HG03159 (cell line): ENCODE data around the gene DVL3.
"Not testable (repeated sequence)": the region's sequence is repeated elsewhere in the genome, so short reads cannot be mapped to it uniquely, and the experiment has no call there.

Experiments used
- ATAC-seq: cut with Tn5 transposase; IDR thresholded peaks from one replicate; pipeline ENCODE4 v1.9.1; 2021; ENCODE audit warnings: mild to moderate bottlenecking, moderate library complexity; ENCODE audit not compliant: unreplicated experiment

The DVL3 gene

DNA sequence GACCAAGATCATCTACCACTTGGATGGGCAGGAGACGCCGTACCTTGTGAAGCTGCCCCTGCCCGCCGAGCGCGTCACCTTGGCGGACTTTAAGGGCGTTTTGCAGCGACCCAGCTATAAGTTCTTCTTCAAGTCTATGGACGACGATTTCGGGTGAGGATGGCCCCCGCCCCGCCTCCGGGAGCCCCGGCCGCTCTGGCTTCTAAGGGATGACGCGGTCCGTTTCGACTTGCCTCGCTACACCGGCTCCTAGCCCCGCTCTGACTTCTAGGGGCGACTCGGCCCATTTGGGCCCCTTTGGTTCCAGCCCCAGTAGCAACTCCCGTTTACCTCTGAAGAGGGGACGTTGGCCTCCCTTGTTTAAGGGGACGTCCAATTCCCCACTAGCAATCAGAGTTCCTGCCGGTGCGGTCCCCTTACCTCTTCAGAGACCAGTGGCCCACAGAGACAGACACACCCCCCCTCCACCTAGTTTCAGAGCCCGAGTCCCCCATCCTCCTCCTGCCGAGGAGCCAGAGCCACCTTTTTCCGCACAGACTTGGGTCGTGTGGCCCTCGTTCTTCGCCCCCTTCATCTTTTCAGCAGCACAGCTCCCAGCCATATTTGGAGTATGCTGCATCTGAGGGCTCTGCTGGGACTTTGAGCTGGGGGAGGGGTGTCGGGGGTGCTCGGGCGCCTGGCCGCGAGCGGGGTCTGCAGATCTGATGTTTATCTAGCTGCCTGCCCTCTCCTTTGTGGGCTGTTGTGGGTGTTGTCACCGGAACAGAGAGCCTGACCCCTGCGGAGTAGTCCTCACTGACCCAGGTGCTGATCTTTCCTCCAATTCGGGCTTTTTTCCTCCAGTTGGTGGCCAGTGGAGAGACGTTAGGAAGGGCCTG lies 706 bp downstream of the DVL3 start:
- ATAC-seq, result peak; percentile 41

DNA sequence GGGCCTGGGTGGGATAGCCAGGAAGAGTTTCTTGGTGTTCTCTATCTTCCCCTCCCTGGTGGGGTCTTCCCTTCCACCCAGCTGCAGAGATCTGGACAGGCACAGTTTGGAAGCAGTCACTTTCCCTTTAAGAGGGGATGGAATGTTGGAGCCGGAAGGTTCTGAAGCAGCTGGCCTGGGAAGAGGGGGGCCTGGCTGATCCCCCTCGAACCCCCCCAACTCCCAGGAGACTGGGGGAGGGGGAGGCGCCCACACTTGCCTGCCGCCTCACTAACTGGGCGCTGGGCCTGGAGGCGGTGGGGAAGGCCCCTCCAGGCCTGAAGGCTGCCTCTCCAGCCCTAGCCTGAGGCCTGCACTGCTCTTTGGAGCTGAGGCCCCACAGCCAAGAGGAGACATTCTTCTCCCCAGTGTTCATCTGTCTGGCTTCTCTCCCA lies 1.4 kb downstream of the DVL3 start:
- no peak for ATAC-seq

DNA sequence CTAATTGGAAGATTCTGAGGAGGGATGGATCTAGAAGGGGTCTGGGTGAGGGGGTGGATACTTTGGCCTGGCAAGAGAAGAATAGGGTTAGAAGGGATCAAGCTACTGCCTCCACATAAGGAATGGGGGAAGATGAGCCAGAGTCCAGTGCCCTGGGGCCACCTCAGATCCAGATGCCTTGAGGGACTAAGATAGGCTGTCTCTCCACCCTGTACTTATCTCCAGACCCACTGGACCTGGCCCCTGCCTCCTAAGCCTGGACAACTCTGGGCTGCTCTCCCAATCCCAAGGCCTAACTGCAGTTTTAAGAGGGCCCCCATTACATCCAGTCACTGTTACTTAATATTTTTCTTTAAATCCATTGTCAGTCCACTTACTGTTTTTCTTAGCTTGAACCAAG lies 2.0 kb downstream of the DVL3 start:
- no peak for ATAC-seq

DNA sequence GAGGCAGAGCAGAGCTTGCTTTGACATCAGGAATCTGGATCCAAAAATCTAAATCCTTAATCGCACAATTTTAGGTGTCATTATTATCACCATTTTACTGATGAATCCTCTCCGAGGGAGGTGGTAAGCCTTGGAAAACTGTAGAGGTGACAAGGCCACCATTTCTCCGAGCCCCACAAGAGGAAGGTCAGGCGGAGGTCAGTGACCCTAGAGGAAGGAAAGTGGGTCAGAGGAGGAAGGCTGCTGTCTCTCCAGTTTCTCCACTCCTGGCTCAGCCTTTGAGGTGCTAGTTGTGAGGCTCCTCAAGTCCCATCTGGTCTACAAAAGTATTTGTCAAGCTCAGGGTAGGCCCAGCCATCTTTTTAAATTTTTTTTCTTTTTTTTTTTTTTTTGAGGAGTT lies 3.2 kb downstream of the DVL3 start:
- no peak for ATAC-seq

DNA sequence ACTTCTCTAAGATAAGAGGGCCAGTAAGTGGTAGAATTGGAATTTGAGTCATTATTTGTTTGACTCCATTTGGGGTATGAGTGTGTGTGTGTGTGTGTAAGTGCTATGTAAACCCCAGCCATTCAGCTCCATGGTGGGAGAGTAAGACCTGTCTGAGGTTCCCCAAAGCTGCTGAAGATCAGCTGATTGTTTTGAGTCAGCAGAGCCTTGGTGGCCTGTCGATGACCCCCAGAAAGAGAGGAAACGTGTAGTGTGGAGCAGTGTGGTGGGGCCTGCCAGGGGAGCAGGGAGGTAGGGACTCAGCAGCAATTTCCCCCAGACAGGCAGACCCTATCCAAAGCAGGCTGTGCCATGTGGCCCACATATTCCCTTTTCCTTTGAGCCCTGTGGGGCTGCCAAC lies 5.3 kb downstream of the DVL3 start:
- no peak for ATAC-seq

DNA sequence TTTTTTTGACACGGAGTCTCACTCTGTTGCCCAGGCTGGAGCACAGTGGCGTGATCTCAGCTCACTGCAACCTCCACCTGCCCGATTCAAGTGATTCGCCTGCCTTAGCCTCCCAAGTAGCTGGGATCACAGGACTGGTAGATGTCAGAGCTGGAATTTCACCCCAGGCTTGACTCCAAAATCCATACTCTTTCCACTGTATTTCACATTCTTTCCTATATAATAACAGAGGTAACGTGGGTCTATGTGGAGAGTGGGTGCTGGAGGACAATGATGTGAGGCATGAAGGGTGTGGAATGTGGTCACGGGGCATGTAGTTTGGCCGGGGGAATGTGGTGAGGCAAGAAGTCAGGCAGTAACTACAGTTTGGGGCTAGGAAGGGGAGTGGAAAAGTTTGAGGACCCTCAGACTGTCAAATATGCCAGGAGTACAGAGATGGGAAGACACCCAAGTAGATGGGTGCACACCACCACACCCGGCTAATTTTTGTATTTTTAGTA lies 7.4 kb downstream of the DVL3 start:
- not testable (repeated sequence) for ATAC-seq

DNA sequence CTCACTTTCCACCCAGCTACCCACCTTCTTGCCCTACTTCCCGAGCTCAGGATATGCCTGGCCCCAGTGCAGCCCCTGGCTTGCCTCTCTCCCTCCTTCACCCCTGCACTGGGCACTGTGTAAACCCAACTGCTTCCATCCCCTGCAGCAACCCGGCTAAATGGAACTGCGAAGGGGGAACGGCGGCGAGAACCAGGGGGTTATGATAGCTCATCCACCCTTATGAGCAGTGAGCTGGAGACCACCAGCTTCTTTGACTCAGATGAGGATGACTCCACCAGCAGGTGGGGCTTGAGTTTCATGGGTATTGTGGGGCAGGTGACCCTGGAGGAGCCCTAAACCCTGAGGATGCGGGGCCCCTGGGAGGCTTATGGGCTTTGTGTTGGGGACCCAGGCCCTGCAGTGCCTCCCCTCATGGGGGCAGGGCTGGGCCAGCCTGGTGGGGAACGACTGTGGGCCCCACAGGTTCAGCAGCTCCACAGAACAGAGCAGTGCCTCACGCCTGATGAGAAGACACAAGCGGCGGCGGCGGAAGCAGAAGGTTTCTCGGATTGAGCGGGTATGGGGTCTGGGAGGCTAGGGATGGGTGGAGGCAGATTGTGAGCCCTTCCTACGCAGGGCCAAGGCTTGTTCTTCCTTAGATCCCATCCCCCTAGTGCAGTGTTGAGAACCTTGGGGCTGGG lies 9.6 kb downstream of the DVL3 start:
- no peak for ATAC-seq

DNA sequence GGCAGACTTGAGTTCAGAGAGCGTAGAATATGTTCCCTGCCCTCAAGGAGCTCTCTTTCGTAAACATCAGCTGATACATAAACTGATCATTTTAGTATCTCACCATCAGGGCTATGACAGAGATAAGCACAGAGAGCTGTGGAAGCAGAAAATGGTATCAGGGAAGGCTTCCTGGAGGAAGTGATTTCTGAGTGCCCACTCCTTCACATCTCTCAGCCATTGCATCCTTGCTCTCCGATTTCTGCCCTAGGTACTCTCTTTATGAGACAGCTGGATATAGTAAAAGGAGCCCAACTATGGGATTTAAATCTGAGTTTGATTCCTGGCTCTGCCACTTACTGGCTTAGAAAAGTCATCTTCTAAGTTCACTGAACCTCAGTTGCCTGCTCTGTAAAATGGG lies 10.4 kb downstream of the DVL3 start:
- ATAC-seq, result no peak

DNA sequence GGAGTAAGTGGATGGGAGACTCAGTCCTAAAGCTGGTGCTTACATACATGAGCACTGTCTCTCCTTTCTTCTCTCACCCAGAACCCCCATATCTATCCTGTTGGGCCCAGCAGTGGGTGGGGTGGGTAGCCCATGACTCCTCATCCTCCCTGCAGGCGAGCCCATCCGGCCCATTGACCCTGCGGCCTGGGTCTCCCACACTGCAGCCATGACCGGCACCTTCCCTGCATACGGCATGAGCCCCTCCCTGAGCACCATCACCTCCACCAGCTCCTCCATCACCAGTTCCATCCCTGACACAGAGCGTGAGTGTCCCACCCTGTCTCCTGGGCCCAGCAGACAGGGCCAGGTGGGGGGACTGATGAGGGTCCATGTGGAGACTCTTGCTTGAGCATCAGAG lies 11.5 kb downstream of the DVL3 start:
- ATAC-seq, result no peak

DNA sequence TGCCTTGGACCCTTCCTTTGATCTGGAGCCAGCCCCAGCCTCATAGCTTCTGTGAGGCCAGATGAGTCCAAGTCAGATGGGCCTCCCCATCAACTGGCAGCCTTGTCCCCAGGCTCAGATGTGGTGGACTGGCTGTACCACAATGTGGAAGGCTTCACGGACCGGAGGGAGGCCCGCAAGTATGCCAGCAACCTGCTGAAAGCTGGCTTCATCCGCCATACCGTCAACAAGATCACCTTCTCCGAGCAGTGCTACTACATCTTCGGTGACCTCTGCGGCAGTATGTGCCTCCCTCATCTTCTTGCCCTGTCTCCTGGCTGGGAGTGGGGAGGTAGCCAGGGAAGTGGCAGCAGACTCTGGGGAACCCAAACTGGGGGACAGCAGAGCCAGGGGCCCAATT lies 12.6 kb downstream of the DVL3 start:
- ATAC-seq, result no peak

DNA sequence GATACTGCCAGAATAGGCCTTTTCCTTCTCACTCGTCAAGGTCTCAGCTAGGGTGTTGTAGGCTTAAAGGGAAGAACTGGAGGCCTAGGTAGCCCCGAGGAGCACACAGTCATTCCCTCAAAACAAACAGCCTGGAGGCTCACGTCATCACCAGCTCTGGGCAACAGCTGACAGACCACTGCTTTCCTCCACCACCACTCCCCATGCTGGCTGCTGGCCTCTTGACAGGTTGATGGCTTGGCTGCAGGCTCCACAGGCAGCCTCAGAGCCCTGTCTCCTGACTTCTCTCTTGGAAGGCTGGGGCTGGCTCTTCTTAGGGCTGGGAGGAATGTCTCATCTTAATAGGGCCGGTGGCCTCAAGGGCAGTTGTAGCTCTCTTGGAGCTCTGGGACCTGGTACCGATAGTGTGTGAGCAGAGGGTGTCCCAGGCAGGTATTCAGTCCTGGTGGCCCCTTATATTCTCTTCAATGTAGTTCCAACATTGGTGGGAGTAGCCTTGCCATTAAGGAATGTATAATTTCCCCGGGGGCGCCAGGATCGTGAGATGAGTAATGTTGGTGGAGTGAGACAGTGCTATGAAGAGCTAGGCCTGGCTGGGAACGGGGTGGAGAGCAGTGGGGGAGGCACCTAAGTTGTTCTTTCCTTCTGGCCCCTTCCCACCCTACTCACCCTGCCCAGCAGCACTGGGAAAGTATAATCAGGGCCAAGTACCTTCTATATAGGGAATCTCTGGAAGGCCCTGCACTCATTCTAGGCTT lies 13.4 kb downstream of the DVL3 start:
- no peak for ATAC-seq

DNA sequence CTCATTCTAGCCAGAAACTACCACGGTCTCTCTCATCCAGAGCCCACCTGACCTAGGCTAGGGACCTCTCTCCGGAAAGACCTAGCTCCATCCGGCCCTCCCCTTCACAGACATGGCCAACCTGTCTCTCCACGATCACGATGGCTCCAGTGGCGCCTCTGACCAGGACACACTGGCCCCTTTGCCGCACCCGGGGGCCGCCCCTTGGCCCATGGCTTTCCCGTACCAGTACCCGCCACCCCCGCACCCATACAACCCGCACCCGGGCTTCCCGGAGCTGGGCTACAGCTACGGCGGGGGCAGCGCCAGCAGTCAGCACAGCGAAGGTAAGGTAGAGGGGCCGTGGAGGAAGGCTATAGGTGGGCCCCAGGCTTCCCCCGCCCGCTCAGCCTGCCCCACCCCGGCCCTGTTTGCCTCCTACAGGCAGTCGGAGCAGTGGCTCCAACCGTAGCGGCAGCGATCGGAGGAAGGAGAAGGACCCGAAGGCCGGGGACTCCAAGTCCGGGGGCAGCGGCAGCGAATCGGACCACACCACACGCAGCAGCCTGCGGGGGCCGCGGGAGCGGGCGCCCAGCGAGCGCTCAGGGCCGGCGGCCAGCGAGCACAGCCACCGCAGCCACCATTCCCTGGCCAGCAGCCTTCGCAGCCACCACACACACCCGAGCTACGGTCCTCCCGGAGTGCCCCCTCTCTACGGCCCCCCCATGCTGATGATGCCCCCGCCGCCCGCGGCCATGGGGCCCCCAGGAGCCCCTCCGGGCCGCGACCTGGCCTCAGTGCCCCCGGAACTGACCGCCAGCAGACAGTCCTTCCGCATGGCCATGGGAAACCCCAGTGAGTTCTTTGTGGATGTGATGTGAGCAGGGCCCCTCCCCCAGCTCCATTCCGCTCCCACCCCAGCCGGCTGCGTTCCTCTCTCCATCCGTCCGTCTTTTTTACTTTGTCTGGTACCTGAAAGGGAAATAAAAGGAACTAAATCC lies 15.0 kb downstream of the DVL3 start:
- no peak for ATAC-seq

DNA sequence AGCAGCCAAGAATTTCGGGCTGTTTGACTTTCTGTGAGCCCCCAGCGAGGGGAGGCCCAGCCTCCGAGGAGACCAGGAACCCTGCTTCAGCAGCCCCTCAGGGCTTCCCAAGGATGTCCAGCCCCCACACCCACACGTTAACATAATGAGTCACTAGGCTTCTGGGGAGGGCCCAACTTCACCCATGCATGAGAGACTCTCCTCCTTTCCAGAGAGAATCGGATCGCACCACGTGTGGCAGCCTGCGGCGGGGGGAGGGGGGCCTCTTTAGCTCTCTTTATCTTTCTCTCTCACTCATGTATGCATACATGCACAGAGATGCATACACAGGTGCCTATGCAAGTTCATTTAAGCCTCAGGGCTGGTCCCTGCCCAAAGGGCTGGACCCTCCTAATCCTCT lies 16.4 kb downstream of the DVL3 start:
- no peak for ATAC-seq

DNA sequence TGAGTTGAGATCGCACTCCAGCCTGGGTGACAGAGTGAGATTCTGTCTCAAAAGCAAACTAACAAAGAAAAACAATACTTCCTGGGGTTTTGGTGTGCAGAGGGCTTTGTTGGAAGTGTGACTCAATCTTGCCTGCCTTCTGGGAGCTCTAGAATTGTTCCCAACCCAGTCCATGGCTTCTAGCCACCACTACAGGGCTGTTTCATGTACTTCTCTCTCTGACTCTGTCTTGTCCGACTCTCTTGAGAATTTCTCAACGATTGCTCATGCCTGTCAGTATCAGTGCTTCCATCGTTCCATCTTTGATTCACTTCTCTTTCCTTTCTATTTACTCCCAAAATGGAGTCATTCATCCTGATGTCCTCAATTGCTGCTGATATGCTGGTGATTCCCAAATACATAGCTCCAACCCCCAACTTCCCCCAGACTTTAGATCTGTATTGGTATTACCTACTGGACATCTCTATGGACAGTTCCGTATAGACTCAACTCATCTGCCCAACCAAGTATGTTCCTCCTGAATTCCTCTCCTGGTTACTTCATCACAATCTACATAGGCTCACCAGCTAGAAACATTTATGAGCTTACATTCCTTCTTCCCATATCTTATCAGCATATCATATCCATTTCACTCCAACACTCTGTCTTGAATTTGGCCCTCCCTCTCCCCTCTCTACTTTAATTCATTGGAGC lies 17.6 kb downstream of the DVL3 start:
- no peak for ATAC-seq

DNA sequence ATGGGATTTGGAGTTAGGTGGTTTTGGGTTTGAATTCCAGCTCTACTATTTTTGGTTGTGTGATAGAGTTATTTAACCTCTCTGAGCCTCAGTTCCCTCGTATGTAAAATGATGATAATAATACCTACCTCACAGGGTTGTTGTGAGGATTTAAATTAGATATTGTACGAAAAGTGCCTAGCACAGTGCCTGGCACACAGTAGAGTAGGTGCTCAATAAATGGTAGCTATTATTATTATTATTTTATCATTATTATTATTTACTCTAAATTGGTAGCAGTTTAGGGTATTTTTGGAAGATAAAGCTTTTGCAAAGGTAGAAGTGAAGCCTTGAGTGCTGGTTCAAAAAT lies 18.2 kb downstream of the DVL3 start:
- ATAC-seq, result no peak

DNA sequence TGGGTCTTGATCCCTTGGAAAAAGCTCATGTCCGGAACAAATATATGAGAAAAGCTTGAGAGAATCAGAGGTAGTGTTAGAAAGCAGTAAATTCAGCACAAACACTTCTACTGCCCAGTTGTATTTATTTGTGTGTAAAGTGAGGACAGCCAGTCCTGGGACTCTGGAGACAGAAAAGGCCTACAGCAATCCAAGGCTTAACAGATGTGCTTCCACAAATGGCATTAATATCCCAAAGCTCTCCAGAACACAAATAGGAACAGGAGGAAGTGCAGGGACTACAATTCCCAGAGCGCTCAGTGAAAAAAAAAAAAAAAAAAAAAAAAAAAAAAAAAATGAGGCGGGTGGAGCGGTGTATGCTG lies 19.1 kb downstream of the DVL3 start:
- no peak for ATAC-seq

DNA sequence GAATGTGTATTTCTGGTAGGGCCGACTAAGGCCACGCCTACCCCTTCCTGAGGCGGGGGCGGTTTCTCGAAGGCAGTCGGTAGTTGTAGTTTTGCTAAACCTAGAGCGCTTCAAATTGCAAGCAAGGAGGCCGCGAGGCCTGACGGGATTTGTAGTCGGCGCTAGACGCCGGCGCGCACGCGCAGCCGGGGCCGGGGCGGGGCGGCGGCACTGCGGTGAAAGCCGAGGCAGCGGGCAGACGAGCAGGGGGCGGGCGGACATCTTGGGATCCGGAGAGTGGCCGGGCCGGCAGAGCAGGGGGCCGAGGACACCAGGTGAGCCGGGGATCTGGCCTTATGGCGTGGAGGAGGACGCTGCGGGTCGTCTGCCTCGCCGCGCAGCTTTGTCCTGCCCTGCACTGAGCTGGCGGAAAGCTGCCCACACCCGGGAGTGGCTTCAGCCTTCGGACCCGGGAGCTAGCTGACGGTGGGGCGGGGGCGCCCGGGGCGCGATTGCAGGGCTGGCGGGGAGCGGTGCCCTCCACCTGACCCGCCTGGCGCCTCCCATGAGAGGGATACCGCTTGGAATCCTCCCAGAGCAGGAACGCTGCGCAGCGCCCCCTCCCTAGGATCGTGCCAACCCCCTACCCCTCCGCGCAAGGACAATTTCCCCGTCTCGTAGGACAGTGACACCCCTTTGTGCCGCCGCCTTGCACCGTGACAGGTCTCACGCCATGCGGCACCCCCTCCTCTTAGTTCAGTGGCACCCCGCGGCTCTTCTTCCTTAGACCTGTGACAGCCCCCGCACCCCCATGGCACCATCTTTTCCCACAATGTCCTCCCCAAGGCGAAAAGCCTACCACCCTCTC lies 19.7 kb downstream of the DVL3 start, which contains the start of gene AP2M1:
AP2M1 (plus strand) TSS at position 210 of the 847 bp plus-strand sequence. CDS start 2,139 bp downstream, outside the sequence.
- ATAC-seq, result peak; percentile 95

DNA sequence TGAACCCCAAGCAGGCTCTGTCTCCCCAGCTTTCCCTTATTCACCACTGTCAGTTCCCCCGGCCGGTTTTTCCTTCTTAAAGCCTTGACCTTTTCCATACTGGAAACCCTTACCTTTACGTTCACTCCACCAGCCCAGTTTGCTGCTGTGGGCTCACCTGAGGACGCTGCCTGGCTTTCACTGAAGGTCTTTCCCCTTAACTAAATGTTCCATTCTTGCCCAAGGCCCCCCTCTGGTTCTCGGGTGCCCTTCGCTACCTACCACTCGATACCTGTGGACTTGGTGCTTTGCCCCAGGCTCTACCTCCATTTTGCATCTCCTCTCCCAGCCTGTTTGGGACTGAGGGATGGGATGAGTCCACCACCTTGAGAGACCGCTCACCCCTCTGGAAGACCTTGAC lies 20.3 kb downstream of the DVL3 start:
- no peak for ATAC-seq

DNA sequence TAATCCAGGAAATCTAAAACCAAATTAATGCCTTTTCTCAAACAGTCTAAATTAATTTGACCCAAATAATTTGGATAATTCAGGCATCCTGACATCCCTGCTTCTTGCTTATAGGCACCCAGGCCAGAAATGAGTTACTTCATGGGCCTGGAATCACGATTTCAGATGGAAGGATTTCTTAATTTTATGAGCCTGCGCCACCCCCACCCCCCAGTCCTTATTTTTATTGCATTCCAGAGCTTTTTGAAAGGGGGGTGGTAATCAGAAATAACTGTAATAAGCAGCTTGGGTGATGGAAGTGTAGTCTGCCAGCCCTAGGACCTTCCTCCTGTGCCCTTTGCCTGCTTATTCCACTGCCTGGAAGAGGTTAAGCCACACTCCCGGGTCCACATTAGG lies 20.8 kb downstream of the DVL3 start:
- no peak for ATAC-seq
